Rectal smooth muscle tissue (tissue), 1 donor: ENCODE data around the gene APOE.
"Not testable (repeated sequence)": the region's sequence is repeated elsewhere in the genome, so short reads cannot be mapped to it uniquely, and the experiment has no call there.

Source experiments
- H3K27ac ChIP-seq: one replicate; pipeline ENCODE4 v1.7.0; 2013; ENCODE audit warnings: low read depth, low read length, inconsistent platforms
- H3K27me3 ChIP-seq: one replicate; pipeline ENCODE4 v1.7.0; 2013; ENCODE audit warnings: low read length; ENCODE audit not compliant: control insufficient read depth, insufficient read depth
- H3K36me3 ChIP-seq: one replicate; pipeline ENCODE4 v1.7.0; 2013; ENCODE audit warnings: low read length; ENCODE audit not compliant: control insufficient read depth, insufficient read depth
- H3K4me1 ChIP-seq: one replicate; pipeline ENCODE4 v1.7.0; 2013; ENCODE audit warnings: low read length; ENCODE audit not compliant: control insufficient read depth, insufficient read depth
- H3K4me3 ChIP-seq: one replicate; pipeline ENCODE4 v1.7.0; 2013; ENCODE audit warnings: low read length
- H3K9ac ChIP-seq: one replicate; pipeline ENCODE4 v1.7.0; 2013; ENCODE audit warnings: low read length

Gene APOE

GRCh38 chr19:44875666-44876451, 29.7 kb upstream of the APOE start:
- H3K9ac ChIP-seq: no peak overlapping the region
- H3K4me3 ChIP-seq: no peak overlapping the region
- no peaks in the 10 kb centered on the region for H3K4me1 ChIP-seq
- no peak overlapping the region for H3K27ac ChIP-seq
- H3K27me3 ChIP-seq: no peaks in the 10 kb centered on the region
- peaks cover 18% of the 10 kb centered on the region for H3K36me3 ChIP-seq

GRCh38 chr19:44876930-44877535, 28.6 kb upstream of the APOE start:
- H3K9ac ChIP-seq: no peak overlapping the region
- H3K4me1 ChIP-seq: no peaks in the 10 kb centered on the region
- peaks cover 16% of the 10 kb centered on the region for H3K36me3 ChIP-seq
- H3K4me3 ChIP-seq: no peak overlapping the region
- no peaks in the 10 kb centered on the region for H3K27me3 ChIP-seq
- H3K27ac ChIP-seq: no peak overlapping the region

GRCh38 chr19:44878120-44878865, 27.3 kb upstream of the APOE start:
- Histone ChIP-seq H3K4me3 (no peak overlapping the region), H3K27ac (no peak overlapping the region), H3K9ac (no peak overlapping the region), H3K4me1 (no peaks in the 10 kb centered on the region), H3K27me3 (no peaks in the 10 kb centered on the region), H3K36me3 (peaks cover 10% of the 10 kb centered on the region)

GRCh38 chr19:44879309-44880065, 26.1 kb upstream of the APOE start:
- Histone ChIP-seq H3K36me3 (peaks cover 6% of the 10 kb centered on the region), H3K9ac (no peak overlapping the region), H3K27ac (no peak overlapping the region), H3K4me3 (no peak overlapping the region), H3K27me3 (no peaks in the 10 kb centered on the region), H3K4me1 (no peaks in the 10 kb centered on the region)

- Histone ChIP-seq H3K4me1 (no peaks in the 10 kb centered on the region), H3K36me3 (peaks cover 10% of the 10 kb centered on the region), H3K27me3 (no peaks in the 10 kb centered on the region), H3K4me3 (no peak overlapping the region), H3K27ac (no peak overlapping the region), H3K9ac (no peak overlapping the region)
Observed at GRCh38 chr19:44882063-44882462, 23.5 kb upstream of the APOE start.

- peaks cover 10% of the 10 kb centered on the region for H3K36me3 ChIP-seq
- not testable (repeated sequence) for H3K4me1 ChIP-seq, H3K4me3 ChIP-seq, H3K9ac ChIP-seq, H3K27me3 ChIP-seq, H3K27ac ChIP-seq
Observed at GRCh38 chr19:44882619-44883397, 22.8 kb upstream of the APOE start.

GRCh38 chr19:44883922-44884321, 21.7 kb upstream of the APOE start:
- peaks cover 7% of the 10 kb centered on the region for H3K36me3 ChIP-seq
- no peak overlapping the region for H3K9ac ChIP-seq
- no peaks in the 10 kb centered on the region for H3K4me1 ChIP-seq
- no peaks in the 10 kb centered on the region for H3K27me3 ChIP-seq
- no peak overlapping the region for H3K27ac ChIP-seq
- no peak overlapping the region for H3K4me3 ChIP-seq

GRCh38 chr19:44884566-44884965, 21.0 kb upstream of the APOE start:
- Histone ChIP-seq H3K9ac (no peak overlapping the region), H3K4me3 (no peak overlapping the region), H3K36me3 (peaks cover 7% of the 10 kb centered on the region), H3K4me1 (peaks cover under 1% of the 10 kb centered on the region), H3K27ac (no peak overlapping the region), H3K27me3 (no peaks in the 10 kb centered on the region)

GRCh38 chr19:44886141-44886540, 19.5 kb upstream of the APOE start:
- Histone ChIP-seq H3K4me1 (peaks cover 6% of the 10 kb centered on the region), H3K36me3 (peaks cover 7% of the 10 kb centered on the region), H3K4me3 (no peak overlapping the region), H3K27me3 (no peaks in the 10 kb centered on the region), H3K9ac (no peak overlapping the region), H3K27ac (no peak overlapping the region)

- Histone ChIP-seq H3K9ac (no peak overlapping the region), H3K4me3 (no peak overlapping the region), H3K27ac (no peak overlapping the region), H3K4me1 (peaks cover 13% of the 10 kb centered on the region), H3K27me3 (no peaks in the 10 kb centered on the region), H3K36me3 (peaks cover 9% of the 10 kb centered on the region)
Observed at GRCh38 chr19:44887648-44888047, 17.9 kb upstream of the APOE start.

- H3K27ac ChIP-seq, H3K9ac ChIP-seq, H3K27me3 ChIP-seq, H3K4me3 ChIP-seq: not testable (repeated sequence)
- Histone ChIP-seq H3K36me3 (peaks cover 14% of the 10 kb centered on the region), H3K4me1 (peaks cover 13% of the 10 kb centered on the region)
Observed at GRCh38 chr19:44888335-44888734, 17.3 kb upstream of the APOE start.
